CD8-positive, alpha-beta memory T cell (primary cell): ENCODE data around the gene CCNT1. TPM values are rescaled to one million over a fixed set of nuclear protein-coding genes. Genes with fewer than 3 reads are reported as not detected.

Experiments used
- CTCF ChIA-PET: fragments of 350-600 bp; sonication (Branson Sonifier 250); formaldehyde crosslinking; loops from one replicate; lab custom pipeline; 2021; ENCODE audit warnings: antibody characterized with exemption; lab: Charles Lee
- POLR2A ChIA-PET: fragments of 350-600 bp; sonication (Branson Sonifier 250); formaldehyde crosslinking; loops from one replicate; lab custom pipeline; 2021; ENCODE audit warnings: antibody characterized with exemption; lab: Charles Lee
- DNase-seq, 5 donors: peaks; one replicate each; pipeline versions ENCODE4 v3.0.0 to v3.0.0-alpha.2; 2020 to 2022; ENCODE audit warnings: mixed read lengths in 1 of 5
- H3K27ac ChIP-seq: one replicate; pipeline ENCODE4 v1.7.0; 2013; ENCODE audit warnings: low read depth, mild to moderate bottlenecking, low read length, moderate library complexity
- H3K27me3 ChIP-seq: 2 replicates; pipeline ENCODE4 v1.7.0; 2013; ENCODE audit warnings: low read length, mild to moderate bottlenecking; ENCODE audit not compliant: insufficient read depth, poor library complexity, severe bottlenecking
- H3K36me3 ChIP-seq: 2 replicates; pipeline ENCODE4 v1.7.0; 2013; ENCODE audit warnings: mild to moderate bottlenecking, low read length, moderate library complexity; ENCODE audit not compliant: insufficient read depth
- H3K4me1 ChIP-seq: 2 replicates; pipeline ENCODE4 v1.7.0; 2013; ENCODE audit warnings: mild to moderate bottlenecking, low read length, moderate library complexity; ENCODE audit not compliant: insufficient read depth
- H3K4me3 ChIP-seq: 2 replicates; pipeline ENCODE4 v1.7.0; 2013; ENCODE audit warnings: mild to moderate bottlenecking, low read length
- H3K9me3 ChIP-seq: 2 replicates; pipeline ENCODE4 v1.7.0; 2013; ENCODE audit warnings: mild to moderate bottlenecking, low read length
- H3K27ac Mint-ChIP-seq, 8 donors: one replicate each; pipeline ENCODE4 v1.8.0; 2020 to 2021; ENCODE audit warnings: mixed read lengths in 8 of 8, mild to moderate bottlenecking in 6 of 8, inconsistent platforms in 3 of 8, moderate library complexity in 3 of 8
- H3K27me3 Mint-ChIP-seq, 2 donors: one replicate each; pipeline ENCODE4 v1.8.0; 2020 to 2021; ENCODE audit warnings: mixed read lengths in 2 of 2, mild to moderate bottlenecking in 1 of 2, moderate library complexity in 1 of 2
- H3K36me3 Mint-ChIP-seq, 3 donors: one replicate each; pipeline ENCODE4 v1.8.0; 2020 to 2021; ENCODE audit warnings: mixed read lengths in 3 of 3, inconsistent platforms in 1 of 3, mild to moderate bottlenecking in 1 of 3
- H3K4me1 Mint-ChIP-seq, 3 donors: one replicate each; pipeline ENCODE4 v1.8.0; 2020 to 2021; ENCODE audit warnings: mixed read lengths in 3 of 3, inconsistent platforms in 1 of 3, mild to moderate bottlenecking in 1 of 3
- H3K4me3 Mint-ChIP-seq, 7 donors: one replicate each; pipeline ENCODE4 v1.8.0; 2020 to 2021; ENCODE audit warnings: mixed read lengths in 7 of 7, mild to moderate bottlenecking in 6 of 7, moderate library complexity in 4 of 7, inconsistent platforms in 2 of 7
- H3K9me3 Mint-ChIP-seq, 5 donors: one replicate each; pipeline ENCODE4 v1.8.0; 2020 to 2022; ENCODE audit warnings: mixed read lengths in 5 of 5, mild to moderate bottlenecking in 3 of 5, moderate library complexity in 2 of 5, inconsistent platforms in 1 of 5
- polyA plus RNA-seq: library from polyadenylated mRNA; unstranded; fragments of 300-500 nt; fragmentation: Illumina TruSeq; gene quantifications from one replicate; pipeline ENCODE4 v1.2.3, GENCODE V29; 2021
- total RNA-seq, 2 experiments: library from RNA; stranded (reverse); gene quantifications; one replicate each; pipeline ENCODE4 v1.2.3, GENCODE V29; 2021

The CCNT1 gene
- total and polyA plus RNA-seq, 3 experiments from 2014 or later, result 12.9 to 66.4 (median 59.1) TPM

GRCh38 chr12:48691826-48692487 lies 24.6 kb downstream of the CCNT1 start:
- Mint-ChIP-seq H3K4me3 (no peak overlapping the region), H3K4me1 (peaks cover 17 to 33% (median 29%) of the 10 kb centered on the region in 3 donors), H3K27me3 (no peaks in the 10 kb centered on the region), H3K9me3 (no peaks in the 10 kb centered on the region), H3K36me3 (peaks cover 0 to 93% (median 23%) of the 10 kb centered on the region in 3 donors), H3K27ac (peak overlapping the region in 1 of 8 donors; percentile 69)
- no peak overlapping the region for H3K27ac ChIP-seq
- H3K4me1 ChIP-seq, result no peaks in the 10 kb centered on the region
- peaks cover 26% of the 10 kb centered on the region for H3K36me3 ChIP-seq
- POLR2A ChIA-PET, result no interaction called here
- H3K4me3 ChIP-seq, result no peak overlapping the region
- CTCF ChIA-PET, result interaction anchor here (0.9 kb wide), 1 partner anchor 28 kb away, joined by 3 read pairs; no protein-coding TSS in a partner anchor
- no peak for DNase-seq
- no peaks in the 10 kb centered on the region for H3K9me3 ChIP-seq
- H3K27me3 ChIP-seq, result no peaks in the 10 kb centered on the region

DNA sequence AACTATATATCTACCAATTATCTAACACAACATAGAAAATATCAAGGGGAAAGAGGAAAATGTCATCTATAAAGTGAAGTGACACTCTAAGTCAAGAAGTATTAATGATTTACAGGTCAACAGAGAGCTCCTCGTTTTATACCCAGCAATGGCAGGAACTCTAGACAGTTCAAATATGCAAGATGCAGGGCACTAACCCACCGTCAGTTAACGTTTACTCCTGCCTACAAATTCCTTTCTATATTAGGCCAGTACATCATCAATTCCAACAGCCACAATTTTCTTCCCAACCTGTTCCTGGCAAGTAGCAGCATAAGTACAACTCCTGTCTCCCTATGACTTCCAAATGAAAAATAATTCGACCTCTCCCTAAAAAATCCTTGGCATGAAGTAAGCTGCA lies 25.5 kb downstream of the CCNT1 start:
- H3K4me3 ChIP-seq, result no peak overlapping the region
- CTCF ChIA-PET, result interaction anchor here (0.9 kb wide), 1 partner anchor 27 kb away, joined by 3 read pairs; no protein-coding TSS in a partner anchor
- peak overlapping the region in 1 of 8 donors; percentile 7 for H3K27ac Mint-ChIP-seq
- no peak for DNase-seq
- POLR2A ChIA-PET, result no interaction called here
- H3K36me3 ChIP-seq, result peaks cover 26% of the 10 kb centered on the region
- H3K27me3 ChIP-seq, result no peaks in the 10 kb centered on the region
- no peaks in the 10 kb centered on the region for H3K9me3 ChIP-seq
- H3K27me3 Mint-ChIP-seq, result no peaks in the 10 kb centered on the region
- no peaks in the 10 kb centered on the region for H3K9me3 Mint-ChIP-seq
- no peak overlapping the region for H3K27ac ChIP-seq
- no peaks in the 10 kb centered on the region for H3K4me1 ChIP-seq
- peaks cover 16 to 33% (median 29%) of the 10 kb centered on the region in 3 donors for H3K4me1 Mint-ChIP-seq
- peaks cover 0 to 83% (median 23%) of the 10 kb centered on the region in 3 donors for H3K36me3 Mint-ChIP-seq
- peak overlapping the region in 1 of 7 donors; percentile 5 for H3K4me3 Mint-ChIP-seq

- Mint-ChIP-seq H3K27ac (no peak overlapping the region), H3K36me3 (peaks cover 0 to 77% (median 18%) of the 10 kb centered on the region in 3 donors), H3K9me3 (no peaks in the 10 kb centered on the region), H3K4me3 (no peak overlapping the region), H3K27me3 (no peaks in the 10 kb centered on the region), H3K4me1 (peaks cover 14 to 29% (median 24%) of the 10 kb centered on the region in 3 donors)
- H3K4me3 ChIP-seq, result no peak overlapping the region
- peaks cover 24% of the 10 kb centered on the region for H3K36me3 ChIP-seq
- H3K9me3 ChIP-seq, result no peaks in the 10 kb centered on the region
- ChIA-PET POLR2A (interaction anchor here (0.6 kb wide), 1 partner anchor 17 kb away, joined by 3 read pairs; no protein-coding TSS in a partner anchor), CTCF (no interaction called here)
- DNase-seq, result no peak
- no peaks in the 10 kb centered on the region for H3K27me3 ChIP-seq
- H3K27ac ChIP-seq, result no peak overlapping the region
- no peaks in the 10 kb centered on the region for H3K4me1 ChIP-seq
Measured at GRCh38 chr12:48690436-48690835, 26.1 kb downstream of the CCNT1 start.

GRCh38 chr12:48688836-48689235 lies 27.7 kb downstream of the CCNT1 start:
- Histone ChIP-seq H3K27ac (no peak overlapping the region), H3K9me3 (no peaks in the 10 kb centered on the region), H3K4me3 (no peak overlapping the region), H3K27me3 (no peaks in the 10 kb centered on the region), H3K4me1 (no peaks in the 10 kb centered on the region), H3K36me3 (peaks cover 14% of the 10 kb centered on the region)
- H3K4me1 Mint-ChIP-seq, result peaks cover 16 to 27% (median 22%) of the 10 kb centered on the region in 3 donors
- DNase-seq, result no peak
- H3K27ac Mint-ChIP-seq, result peak overlapping the region in 4 of 8 donors; percentile 18 to 93 (median 40)
- H3K27me3 Mint-ChIP-seq, result no peaks in the 10 kb centered on the region
- no peaks in the 10 kb centered on the region for H3K9me3 Mint-ChIP-seq
- ChIA-PET POLR2A (interaction anchor here (0.8 kb wide), 1 partner anchor 17 kb away, joined by 5 read pairs; no protein-coding TSS in a partner anchor), CTCF (no interaction called here)
- H3K4me3 Mint-ChIP-seq, result no peak overlapping the region
- H3K36me3 Mint-ChIP-seq, result peaks cover 0 to 62% (median 15%) of the 10 kb centered on the region in 3 donors

GRCh38 chr12:48687592-48687991 lies 28.9 kb downstream of the CCNT1 start:
- Histone ChIP-seq H3K9me3 (no peaks in the 10 kb centered on the region), H3K36me3 (peaks cover 2% of the 10 kb centered on the region), H3K4me1 (no peaks in the 10 kb centered on the region), H3K27me3 (no peaks in the 10 kb centered on the region), H3K27ac (no peak overlapping the region), H3K4me3 (no peak overlapping the region)
- H3K4me3 Mint-ChIP-seq, result no peak overlapping the region
- ChIA-PET POLR2A (no interaction called here), CTCF (interaction anchor here (0.6 kb wide), 1 partner anchor 13 kb away, joined by 3 read pairs; no protein-coding TSS in a partner anchor)
- peaks cover 0 to 50% (median 7%) of the 10 kb centered on the region in 3 donors for H3K36me3 Mint-ChIP-seq
- H3K4me1 Mint-ChIP-seq, result peaks cover 17 to 29% (median 26%) of the 10 kb centered on the region in 3 donors
- no peaks in the 10 kb centered on the region for H3K27me3 Mint-ChIP-seq
- DNase-seq, result no peak
- H3K27ac Mint-ChIP-seq, result peak overlapping the region in 3 of 8 donors; percentile 8 to 25 (median 9)
- H3K9me3 Mint-ChIP-seq, result no peaks in the 10 kb centered on the region

DNA sequence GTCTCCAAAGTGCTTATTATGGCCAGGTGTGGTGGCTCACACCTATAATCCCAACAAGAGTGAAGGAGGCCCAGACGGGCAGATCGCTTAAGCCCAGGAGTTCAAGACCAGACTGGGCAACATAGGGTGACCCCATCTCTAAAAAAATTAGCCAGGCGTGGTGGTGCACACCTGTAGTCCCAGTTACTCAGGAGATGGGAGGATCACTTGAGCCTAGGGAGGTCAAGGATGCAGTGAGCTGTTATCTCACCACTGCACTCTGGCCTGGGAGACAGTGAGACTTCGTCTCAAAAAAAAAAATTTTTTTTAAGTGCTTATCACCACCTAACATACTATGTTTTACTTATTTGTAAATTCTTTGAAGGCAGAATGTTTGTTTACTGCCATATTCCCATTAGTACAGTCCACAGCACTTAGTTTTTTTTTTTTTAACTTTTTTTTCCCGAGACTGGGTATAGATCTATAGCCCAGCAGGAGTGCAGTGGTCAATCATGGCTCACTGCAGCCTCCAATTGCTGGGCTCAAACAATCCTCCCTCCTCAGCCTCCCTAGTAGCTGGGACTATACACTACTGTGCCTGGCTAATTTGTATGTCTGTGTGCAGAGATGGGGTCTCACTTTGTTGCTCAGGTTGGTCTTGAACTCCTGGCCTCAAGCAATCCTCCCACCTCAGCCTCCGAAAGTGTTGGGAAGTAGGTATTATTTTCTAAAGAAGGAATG lies 29.7 kb downstream of the CCNT1 start:
- Mint-ChIP-seq H3K27me3 (no peaks in the 10 kb centered on the region), H3K9me3 (no peaks in the 10 kb centered on the region), H3K27ac (peak overlapping the region in 4 of 8 donors; percentile 8 to 64 (median 51)), H3K4me3 (no peak overlapping the region), H3K36me3 (peaks cover 0 to 46% (median 7%) of the 10 kb centered on the region in 3 donors), H3K4me1 (peaks cover 18 to 36% (median 32%) of the 10 kb centered on the region in 3 donors)
- DNase-seq, result no peak
- Histone ChIP-seq H3K4me3 (no peak overlapping the region), H3K27me3 (no peaks in the 10 kb centered on the region), H3K9me3 (no peaks in the 10 kb centered on the region), H3K36me3 (no peaks in the 10 kb centered on the region), H3K27ac (no peak overlapping the region), H3K4me1 (no peaks in the 10 kb centered on the region)
- ChIA-PET CTCF (interaction anchor here (0.6 kb wide), 1 partner anchor 12 kb away, joined by 3 read pairs; no protein-coding TSS in a partner anchor), POLR2A (no interaction called here)

DNA sequence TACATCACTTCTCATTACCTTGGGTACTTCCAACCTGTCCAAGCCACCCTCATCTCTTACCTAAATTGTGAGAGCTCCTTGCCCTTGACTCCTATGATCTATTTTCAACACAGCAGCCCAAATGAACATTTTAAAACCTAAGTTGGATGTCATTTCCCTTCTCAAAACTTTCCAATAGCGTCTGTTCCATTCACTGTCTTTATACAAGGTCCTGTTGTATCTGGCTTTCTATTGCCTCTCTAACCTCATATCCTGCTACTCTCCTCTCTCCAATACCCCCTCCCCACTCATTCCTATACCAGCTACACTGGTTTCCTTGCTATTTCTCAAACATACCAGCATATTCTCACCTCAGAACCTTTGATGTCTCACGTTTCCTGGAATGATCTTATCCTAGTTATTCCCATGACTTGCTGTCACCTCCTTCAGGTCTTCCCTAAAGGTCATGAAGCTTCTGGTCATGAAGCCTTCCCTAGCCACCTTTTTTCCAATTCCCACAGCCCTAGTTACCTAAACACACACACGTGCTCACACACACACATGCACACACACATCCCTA lies 30.4 kb downstream of the CCNT1 start:
- H3K36me3 Mint-ChIP-seq, result peaks cover 0 to 47% (median 5%) of the 10 kb centered on the region in 3 donors
- Histone ChIP-seq H3K27ac (no peak overlapping the region), H3K9me3 (no peaks in the 10 kb centered on the region), H3K4me3 (no peak overlapping the region), H3K4me1 (peaks cover 2% of the 10 kb centered on the region), H3K36me3 (no peaks in the 10 kb centered on the region), H3K27me3 (no peaks in the 10 kb centered on the region)
- H3K9me3 Mint-ChIP-seq, result no peaks in the 10 kb centered on the region
- no peaks in the 10 kb centered on the region for H3K27me3 Mint-ChIP-seq
- H3K27ac Mint-ChIP-seq, result peak overlapping the region in 5 of 8 donors; percentile 8 to 64 (median 31)
- DNase-seq, result no peak
- ChIA-PET CTCF (no interaction called here), POLR2A (interaction anchor here (0.6 kb wide), 1 partner anchor 13 kb away, joined by 4 read pairs; no protein-coding TSS in a partner anchor)
- H3K4me1 Mint-ChIP-seq, result peaks cover 22 to 38% (median 36%) of the 10 kb centered on the region in 3 donors
- peak overlapping the region in 1 of 7 donors; percentile 58 for H3K4me3 Mint-ChIP-seq
